K562 (cell line): ENCODE results near the gene PAQR6. TPM values are rescaled to one million over a fixed set of nuclear protein-coding genes. Genes with fewer than 3 reads are reported as not detected.
A peak's percentile ranks its signal among the peaks of the same experiment; 100 is the strongest.

ENCODE experiments used
- ARID2 ChIP-seq: fragments of 450-650 bp; IDR thresholded peaks from 2 replicates; pipeline ENCODE4 v1.6.1; 2017; ENCODE audit warnings: antibody characterized with exemption, mild to moderate bottlenecking
- CHD4 ChIP-seq: fragments of 200-600 bp; sonication (generic); IDR thresholded peaks from 3 replicates; pipeline ENCODE4 v1.6.1; 2012; ENCODE audit warnings: low read depth, mild to moderate bottlenecking, mixed read lengths, low read length, inconsistent platforms; ENCODE audit not compliant: insufficient read depth, insufficient replicate concordance, poor library complexity, severe bottlenecking
- EZH2 ChIP-seq: IDR thresholded peaks from 2 replicates; pipeline ENCODE4 v1.6.1; 2012; ENCODE audit warnings: low read depth, mild to moderate bottlenecking, inconsistent platforms, low read length, borderline replicate concordance
- FOSL1 ChIP-seq: fragments of 200-800 bp; sonication (Bioruptor generic); conservative IDR thresholded peaks from 2 replicates; pipeline ENCODE4 v1.6.1; 2016; ENCODE audit warnings: missing genetic modification characterization, missing compliant biosample characterization
- KDM4B ChIP-seq, 2 experiments: fragments of 450-650 bp in 1 of 2; sonication (generic) in 1 of 2; IDR thresholded peaks; 2 replicates each; pipeline ENCODE4 v1.6.1; 2016 to 2017; ENCODE audit warnings: borderline replicate concordance in 2 of 2, antibody characterized with exemption in 1 of 2, low read depth in 1 of 2, mild to moderate bottlenecking in 1 of 2
- LEF1 ChIP-seq: fragments of 450-650 bp; IDR thresholded peaks from 2 replicates; pipeline ENCODE4 v1.6.1; 2016; ENCODE audit warnings: mild to moderate bottlenecking
- MXI1 ChIP-seq: IDR thresholded peaks from 2 replicates; pipeline ENCODE4 v1.6.1; 2011; ENCODE audit warnings: low read depth, mild to moderate bottlenecking, improper control_type of control experiment, low read length
- MYNN ChIP-seq, 2 experiments: sonication (generic); formaldehyde crosslinking in 1 of 2; IDR thresholded peaks; 2 replicates each; pipeline versions ENCODE4 v1.5.0 to v1.6.1; 2016 to 2020; ENCODE audit warnings: antibody characterized with exemption in 1 of 2, missing genetic modification reagents in 1 of 2
- PHTF2 ChIP-seq: fragments of 250-450 bp; sonication (Bioruptor Pico); IDR thresholded peaks from 2 replicates; pipeline ENCODE4 v1.5.0; 2021; ENCODE audit warnings: mild to moderate bottlenecking
- SMARCE1 ChIP-seq: fragments of 450-650 bp; IDR thresholded peaks from 2 replicates; pipeline ENCODE4 v1.7.1; 2016; ENCODE audit warnings: mild to moderate bottlenecking
- SNRNP70 ChIP-seq: fragments of 200-400 bp; formaldehyde crosslinking; optimal IDR thresholded peaks from 2 replicates; pipeline ENCODE3; 2017; ENCODE audit warnings: low read depth, low read length
- TSC22D4 ChIP-seq: fragments of 450-650 bp; IDR thresholded peaks from 2 replicates; pipeline ENCODE4 v1.6.1; 2016; ENCODE audit warnings: missing genetic modification characterization, missing biosample characterization, control low read depth
- XRCC4 ChIP-seq: IDR thresholded peaks from one replicate; pipeline ENCODE4 v1.6.1; 2011; ENCODE audit not compliant: insufficient read depth, insufficient read length; ENCODE audit errors: extremely low read depth
- ZFX ChIP-seq: sonication (generic); formaldehyde crosslinking; IDR thresholded peaks from 2 replicates; pipeline ENCODE4 v1.8.0; 2022; ENCODE audit warnings: mild to moderate bottlenecking, missing genetic modification reagents, moderate library complexity
- ZNF184 ChIP-seq: sonication (generic); formaldehyde crosslinking; IDR thresholded peaks from 2 replicates; pipeline ENCODE4 v1.5.0; 2020; ENCODE audit warnings: missing genetic modification reagents
- polyA plus RNA-seq, 8 experiments: library from polyadenylated mRNA; depleted of rRNA in 4 of 8; stranded (reverse) in 5 of 8; unstranded in 3 of 8; fragments of >200 nt; fragmentation: Nextera tagmentation in 2 of 8; fragmentation: Illumina TruSeq in 1 of 8; extraction: Ambion mirVana in 2 of 8; extraction: Trizol in 1 of 8; gene quantifications; 2 replicates each; pipeline versions ENCODE4 v1.2.1 to v1.2.3, GENCODE V29; 2011 to 2014; ENCODE audit warnings: inconsistent platforms in 1 of 8, missing spikeins in 1 of 8
- total RNA-seq, 7 experiments: library from RNA; depleted of rRNA in 6 of 7; stranded (reverse); fragments of >200 nt in 6 of 7; fragmentation: Illumina TruSeq in 2 of 7; extraction: Trizol in 2 of 7; gene quantifications; 2 replicates each; pipeline versions ENCODE4 v1.2.1 to v1.2.3, GENCODE V29; 2011 to 2021; ENCODE audit warnings: low replicate concordance in 1 of 7
- TF ChIP-seq, protein P1 (sequence below): fragments of 450-650 bp; IDR thresholded peaks from 2 replicates; pipeline ENCODE4 v1.7.0; 2016; ENCODE audit warnings: borderline replicate concordance
- TF ChIP-seq, protein P2 (sequence below), 2 experiments: fragments of 450-650 bp; IDR thresholded peaks; 2 replicates each; pipeline ENCODE4 v1.6.1; 2018; ENCODE audit warnings: mild to moderate bottlenecking in 2 of 2, low read depth in 1 of 2; ENCODE audit not compliant: partially characterized antibody in 2 of 2
- TF ChIP-seq, protein P3 (sequence below): IDR thresholded peaks from 3 replicates; pipeline ENCODE4 v1.6.1; 2011; ENCODE audit warnings: borderline replicate concordance, mild to moderate bottlenecking, moderate library complexity; ENCODE audit not compliant: insufficient read length; ENCODE audit errors: extremely low read depth

Gene PAQR6
- total and polyA plus RNA-seq, 9 of the 15 experiments (the other 6 are each of a cell fraction or from before 2014, with no cell fraction given) = 0.07 to 1.8 (median 0.62) TPM

DNA sequence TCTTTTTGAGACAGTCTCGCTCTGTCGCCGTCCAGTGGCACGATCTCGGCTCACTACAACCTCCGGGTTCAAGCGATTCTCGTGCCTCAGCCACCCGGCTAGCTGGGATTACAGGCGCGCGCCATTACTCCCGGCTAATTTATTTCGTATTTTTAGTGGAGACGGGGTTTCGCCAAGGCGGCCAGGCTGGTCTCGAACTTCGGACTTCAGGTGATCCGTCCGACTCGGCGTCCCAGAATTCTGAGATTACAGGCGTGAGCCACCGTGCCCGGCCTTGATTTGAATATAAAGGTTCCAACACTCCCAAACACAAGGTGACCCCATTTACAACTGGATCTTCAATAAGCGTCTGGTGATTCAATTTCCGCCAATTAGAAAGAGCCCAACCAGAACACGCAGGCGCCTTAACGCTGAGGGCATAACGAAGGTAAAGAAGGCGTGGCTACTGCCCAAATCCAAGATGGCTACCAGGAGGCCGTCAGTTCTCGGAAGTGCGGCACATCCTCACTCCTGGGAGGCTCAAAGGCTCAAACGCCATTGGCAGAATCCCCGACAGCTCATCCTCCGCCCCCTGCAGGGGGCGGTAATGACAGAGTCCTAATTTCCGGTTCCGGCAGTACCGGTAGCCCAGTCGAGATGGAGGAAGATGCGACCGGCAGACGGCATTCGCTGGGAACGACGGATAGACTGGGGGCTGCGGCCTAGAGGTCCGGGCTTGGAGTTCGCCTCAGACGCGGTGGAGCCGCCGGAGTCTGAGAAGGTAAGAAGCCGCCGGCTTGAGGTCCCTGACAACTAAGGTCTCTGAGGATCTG, 54.2 kb downstream of the PAQR6 start, which contains the start of gene SLC25A44 (continued):
- TF ChIP-seq EZH2 = no peak
- TF ChIP-seq, protein P1, sequence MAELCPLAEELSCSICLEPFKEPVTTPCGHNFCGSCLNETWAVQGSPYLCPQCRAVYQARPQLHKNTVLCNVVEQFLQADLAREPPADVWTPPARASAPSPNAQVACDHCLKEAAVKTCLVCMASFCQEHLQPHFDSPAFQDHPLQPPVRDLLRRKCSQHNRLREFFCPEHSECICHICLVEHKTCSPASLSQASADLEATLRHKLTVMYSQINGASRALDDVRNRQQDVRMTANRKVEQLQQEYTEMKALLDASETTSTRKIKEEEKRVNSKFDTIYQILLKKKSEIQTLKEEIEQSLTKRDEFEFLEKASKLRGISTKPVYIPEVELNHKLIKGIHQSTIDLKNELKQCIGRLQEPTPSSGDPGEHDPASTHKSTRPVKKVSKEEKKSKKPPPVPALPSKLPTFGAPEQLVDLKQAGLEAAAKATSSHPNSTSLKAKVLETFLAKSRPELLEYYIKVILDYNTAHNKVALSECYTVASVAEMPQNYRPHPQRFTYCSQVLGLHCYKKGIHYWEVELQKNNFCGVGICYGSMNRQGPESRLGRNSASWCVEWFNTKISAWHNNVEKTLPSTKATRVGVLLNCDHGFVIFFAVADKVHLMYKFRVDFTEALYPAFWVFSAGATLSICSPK = no peak
- no peak for TF ChIP-seq PHTF2 (CRISPR knock-in tag)
- TF ChIP-seq SMARCE1 = no peak
- peak; percentile 47; the same call in 1 of the 2 replicates for TF ChIP-seq FOSL1
- TF ChIP-seq LEF1 = no peak
- no peak for TF ChIP-seq MXI1
- no peak for TF ChIP-seq ARID2
- no peak for TF ChIP-seq SNRNP70
- TF ChIP-seq, protein P2, sequence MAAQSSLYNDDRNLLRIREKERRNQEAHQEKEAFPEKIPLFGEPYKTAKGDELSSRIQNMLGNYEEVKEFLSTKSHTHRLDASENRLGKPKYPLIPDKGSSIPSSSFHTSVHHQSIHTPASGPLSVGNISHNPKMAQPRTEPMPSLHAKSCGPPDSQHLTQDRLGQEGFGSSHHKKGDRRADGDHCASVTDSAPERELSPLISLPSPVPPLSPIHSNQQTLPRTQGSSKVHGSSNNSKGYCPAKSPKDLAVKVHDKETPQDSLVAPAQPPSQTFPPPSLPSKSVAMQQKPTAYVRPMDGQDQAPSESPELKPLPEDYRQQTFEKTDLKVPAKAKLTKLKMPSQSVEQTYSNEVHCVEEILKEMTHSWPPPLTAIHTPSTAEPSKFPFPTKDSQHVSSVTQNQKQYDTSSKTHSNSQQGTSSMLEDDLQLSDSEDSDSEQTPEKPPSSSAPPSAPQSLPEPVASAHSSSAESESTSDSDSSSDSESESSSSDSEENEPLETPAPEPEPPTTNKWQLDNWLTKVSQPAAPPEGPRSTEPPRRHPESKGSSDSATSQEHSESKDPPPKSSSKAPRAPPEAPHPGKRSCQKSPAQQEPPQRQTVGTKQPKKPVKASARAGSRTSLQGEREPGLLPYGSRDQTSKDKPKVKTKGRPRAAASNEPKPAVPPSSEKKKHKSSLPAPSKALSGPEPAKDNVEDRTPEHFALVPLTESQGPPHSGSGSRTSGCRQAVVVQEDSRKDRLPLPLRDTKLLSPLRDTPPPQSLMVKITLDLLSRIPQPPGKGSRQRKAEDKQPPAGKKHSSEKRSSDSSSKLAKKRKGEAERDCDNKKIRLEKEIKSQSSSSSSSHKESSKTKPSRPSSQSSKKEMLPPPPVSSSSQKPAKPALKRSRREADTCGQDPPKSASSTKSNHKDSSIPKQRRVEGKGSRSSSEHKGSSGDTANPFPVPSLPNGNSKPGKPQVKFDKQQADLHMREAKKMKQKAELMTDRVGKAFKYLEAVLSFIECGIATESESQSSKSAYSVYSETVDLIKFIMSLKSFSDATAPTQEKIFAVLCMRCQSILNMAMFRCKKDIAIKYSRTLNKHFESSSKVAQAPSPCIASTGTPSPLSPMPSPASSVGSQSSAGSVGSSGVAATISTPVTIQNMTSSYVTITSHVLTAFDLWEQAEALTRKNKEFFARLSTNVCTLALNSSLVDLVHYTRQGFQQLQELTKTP (IDR thresholded peaks at IDR 0.05; ENCODE audit: low read depth in 1 of 2, partially characterized antibody in 2 of 2) = peak in 1 of 2 experiments; percentile 36
- TF ChIP-seq MYNN (IDR thresholded peaks at IDR 0.05) = no peak
- no peak for TF ChIP-seq MYNN (CRISPR knock-in tag; IDR thresholded peaks at IDR 0.05)
- no peak for TF ChIP-seq XRCC4
- TF ChIP-seq, protein P3, sequence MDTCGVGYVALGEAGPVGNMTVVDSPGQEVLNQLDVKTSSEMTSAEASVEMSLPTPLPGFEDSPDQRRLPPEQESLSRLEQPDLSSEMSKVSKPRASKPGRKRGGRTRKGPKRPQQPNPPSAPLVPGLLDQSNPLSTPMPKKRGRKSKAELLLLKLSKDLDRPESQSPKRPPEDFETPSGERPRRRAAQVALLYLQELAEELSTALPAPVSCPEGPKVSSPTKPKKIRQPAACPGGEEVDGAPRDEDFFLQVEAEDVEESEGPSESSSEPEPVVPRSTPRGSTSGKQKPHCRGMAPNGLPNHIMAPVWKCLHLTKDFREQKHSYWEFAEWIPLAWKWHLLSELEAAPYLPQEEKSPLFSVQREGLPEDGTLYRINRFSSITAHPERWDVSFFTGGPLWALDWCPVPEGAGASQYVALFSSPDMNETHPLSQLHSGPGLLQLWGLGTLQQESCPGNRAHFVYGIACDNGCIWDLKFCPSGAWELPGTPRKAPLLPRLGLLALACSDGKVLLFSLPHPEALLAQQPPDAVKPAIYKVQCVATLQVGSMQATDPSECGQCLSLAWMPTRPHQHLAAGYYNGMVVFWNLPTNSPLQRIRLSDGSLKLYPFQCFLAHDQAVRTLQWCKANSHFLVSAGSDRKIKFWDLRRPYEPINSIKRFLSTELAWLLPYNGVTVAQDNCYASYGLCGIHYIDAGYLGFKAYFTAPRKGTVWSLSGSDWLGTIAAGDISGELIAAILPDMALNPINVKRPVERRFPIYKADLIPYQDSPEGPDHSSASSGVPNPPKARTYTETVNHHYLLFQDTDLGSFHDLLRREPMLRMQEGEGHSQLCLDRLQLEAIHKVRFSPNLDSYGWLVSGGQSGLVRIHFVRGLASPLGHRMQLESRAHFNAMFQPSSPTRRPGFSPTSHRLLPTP = peak; percentile 51
- peak; percentile 75 for TF ChIP-seq ZFX (CRISPR knock-in tag)
- no peak for TF ChIP-seq ZNF184 (CRISPR knock-in tag)
- no peak for TF ChIP-seq TSC22D4
- no peak for TF ChIP-seq CHD4
- TF ChIP-seq KDM4B (IDR thresholded peaks at IDR 0.05; ENCODE audit: borderline replicate concordance in 2 of 2, low read depth in 1 of 2) = peak in 1 of 2 experiments; percentile 68; a peak in 1 of 4 replicates
